Measurements from ENCODE around the gene SEC31A. TPM values are rescaled to one million over a fixed set of nuclear protein-coding genes. Genes with fewer than 3 reads are reported as not detected.
A peak's percentile ranks its signal among the peaks of the same experiment; 100 is the strongest.
"Not testable (repeated sequence)": the region's sequence is repeated elsewhere in the genome, so short reads cannot be mapped to it uniquely, and the experiment has no call there.

Gene SEC31A
- total RNA-seq, 1 experiment from 2014 or later: 63.3 TPM

- no peak for DNase-seq (ENCODE audit: low read depth)
These were observed 42.2 kb downstream of the SEC31A start for GRCh38 chr4:82848706-82849105.

DNA sequence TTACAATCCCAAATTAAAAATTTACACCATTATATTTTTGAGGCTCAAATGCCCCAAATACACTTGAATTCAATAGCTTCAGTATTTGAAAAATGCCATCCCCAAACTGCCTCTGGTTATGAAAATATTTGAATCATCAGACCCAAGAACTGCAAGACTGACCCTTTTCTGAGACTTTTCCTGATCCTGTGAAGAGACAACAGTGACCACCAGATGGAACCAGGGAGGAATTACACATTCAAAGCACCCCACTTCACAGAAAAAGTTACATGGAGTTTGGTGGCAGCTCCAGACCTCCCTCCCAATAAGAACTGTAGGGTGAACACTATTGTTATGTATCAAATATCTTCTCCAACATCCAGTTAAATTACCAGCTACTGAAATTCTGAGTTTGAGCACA, 48.4 kb downstream of the SEC31A start:
- peak; percentile 1 for DNase-seq (ENCODE audit: low read depth)

- DNase-seq (ENCODE audit: low read depth): no peak
These were observed 51.3 kb downstream of the SEC31A start for GRCh38 chr4:82839624-82840023.

DNA sequence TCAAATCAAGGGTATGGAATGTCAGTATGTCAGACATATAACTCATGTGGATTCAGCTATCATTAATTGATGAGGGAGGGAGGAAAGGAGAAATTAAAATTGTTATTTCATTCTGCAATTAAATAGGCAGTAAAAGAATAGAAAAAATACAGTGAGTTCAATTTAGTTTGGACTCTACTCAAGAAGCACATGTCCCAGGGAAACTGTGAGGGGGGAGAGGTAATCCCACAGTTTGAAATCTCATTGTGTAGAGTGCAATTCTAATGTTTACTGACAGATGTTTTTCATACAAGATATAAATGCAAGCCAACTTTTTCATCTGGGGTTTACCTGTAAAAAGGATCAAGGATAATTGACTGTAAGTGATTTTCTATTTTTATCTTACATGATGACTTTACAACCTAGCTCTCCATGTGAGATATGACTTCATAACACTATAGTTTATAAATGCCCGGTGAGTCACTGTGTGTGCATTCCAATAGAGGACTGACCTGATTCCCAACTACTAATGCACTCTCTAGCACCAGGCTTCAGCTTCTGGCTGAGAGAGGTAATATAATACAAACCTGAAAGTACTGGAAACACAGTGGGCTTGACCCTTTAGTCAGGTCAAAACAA, 57.1 kb downstream of the SEC31A start:
- peak; percentile 34 for DNase-seq (ENCODE audit: low read depth)

DNA sequence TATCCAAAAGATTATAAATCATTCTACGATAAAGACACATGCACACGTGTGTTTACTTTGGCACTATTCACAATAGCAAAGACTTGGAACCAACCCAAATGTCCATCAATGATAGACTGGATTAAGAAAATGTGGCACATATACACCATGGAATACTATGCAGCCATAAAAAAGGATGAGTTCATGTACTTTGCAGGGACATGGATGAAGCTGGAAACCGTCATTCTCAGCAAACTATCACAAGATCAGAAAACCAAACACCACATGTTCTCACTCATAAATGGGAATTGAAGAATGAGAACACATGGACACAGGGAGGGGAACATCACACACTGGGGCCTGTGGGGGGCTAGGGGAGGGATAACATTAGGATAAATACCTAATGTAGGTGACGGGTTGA, 57.9 kb downstream of the SEC31A start:
- not testable (repeated sequence) for DNase-seq (ENCODE audit: low read depth)

- DNase-seq (ENCODE audit: low read depth): no peak
These were observed 65.5 kb downstream of the SEC31A start for GRCh38 chr4:82825425-82825824.

DNA sequence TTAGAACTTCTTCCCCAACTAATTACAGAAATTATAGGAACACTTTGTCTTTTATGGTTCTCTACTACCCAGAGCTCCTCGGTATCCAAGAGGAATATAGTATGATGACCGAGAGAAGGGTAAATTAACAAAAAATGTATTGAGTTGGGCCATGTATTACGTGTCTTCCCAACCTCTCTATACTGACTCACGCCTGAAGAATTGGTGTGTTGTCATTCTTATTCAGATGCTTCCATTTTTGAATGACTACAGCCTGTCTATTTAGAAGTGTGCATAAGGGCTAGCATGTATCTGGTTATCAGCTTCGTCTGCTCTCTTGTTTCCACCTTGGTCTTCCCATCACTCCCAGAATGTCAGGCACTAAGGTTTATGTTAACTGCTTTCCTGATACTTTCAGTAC, 67.9 kb downstream of the SEC31A start:
- DNase-seq (ENCODE audit: low read depth): no peak

DNA sequence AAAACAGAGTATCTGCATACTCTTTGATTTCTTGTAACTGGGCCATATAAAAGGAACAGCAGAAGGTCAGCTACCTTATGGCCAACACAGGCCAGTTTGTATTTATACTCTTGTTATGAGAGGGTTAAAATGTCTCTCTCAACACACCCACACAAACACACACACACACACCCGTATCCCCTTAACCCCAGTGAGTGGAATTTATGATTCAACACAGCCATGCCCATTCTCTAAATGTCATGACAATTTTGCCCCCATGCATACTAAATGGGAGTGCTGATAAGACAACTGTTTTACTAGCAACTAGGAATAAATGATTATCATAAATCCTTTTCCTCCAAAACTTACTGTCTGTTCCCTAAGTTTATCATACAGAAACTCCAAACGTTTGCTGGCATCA, 70.3 kb downstream of the SEC31A start:
- DNase-seq (ENCODE audit: low read depth): no peak

GRCh38 chr4:82818664-82819662, 72.0 kb downstream of the SEC31A start:
- DNase-seq (ENCODE audit: low read depth): no peak

DNA sequence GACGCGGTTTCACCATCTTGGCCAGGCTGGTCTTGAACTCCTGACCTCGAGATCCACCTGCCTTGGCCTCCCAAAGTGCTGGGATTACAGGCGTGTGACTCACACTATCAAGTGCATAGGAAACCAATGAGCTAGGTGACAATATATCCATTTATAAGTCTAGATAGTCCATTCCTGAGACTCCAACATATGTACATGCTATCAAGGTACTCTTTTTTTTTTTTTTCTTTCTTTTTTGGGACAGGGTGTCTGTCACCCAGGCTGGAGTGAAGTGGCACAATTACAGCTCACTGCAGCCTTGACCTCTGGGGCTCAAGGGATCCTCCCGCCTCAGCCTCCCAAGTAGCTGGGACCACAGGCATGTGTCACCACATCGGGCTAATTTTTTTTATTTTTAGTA, 74.1 kb downstream of the SEC31A start:
- not testable (repeated sequence) for DNase-seq (ENCODE audit: low read depth)

DNA sequence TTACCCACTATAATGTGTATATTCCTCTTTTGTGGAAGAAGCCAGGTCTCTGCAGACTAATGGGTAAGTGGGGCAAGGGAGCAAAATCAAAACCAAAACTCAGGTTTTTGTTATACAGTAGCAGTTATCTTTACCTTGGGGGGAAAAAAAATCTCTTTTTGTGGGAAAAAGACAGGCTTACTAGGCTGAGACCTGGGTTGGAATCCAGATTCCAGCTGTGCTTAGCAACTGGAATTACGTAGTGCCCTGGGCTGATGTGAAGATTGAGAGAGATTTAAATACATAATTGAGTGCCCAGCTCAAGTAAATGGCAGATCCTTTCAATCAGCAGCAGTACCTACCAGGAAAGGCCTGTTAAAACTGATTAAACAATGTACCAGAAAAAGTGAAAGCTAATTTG, 76.9 kb downstream of the SEC31A start:
- no peak for DNase-seq (ENCODE audit: low read depth)

- peak; percentile 5 for DNase-seq (ENCODE audit: low read depth)
These were observed 79.1 kb downstream of the SEC31A start for GRCh38 chr4:82811838-82812341.

DNA sequence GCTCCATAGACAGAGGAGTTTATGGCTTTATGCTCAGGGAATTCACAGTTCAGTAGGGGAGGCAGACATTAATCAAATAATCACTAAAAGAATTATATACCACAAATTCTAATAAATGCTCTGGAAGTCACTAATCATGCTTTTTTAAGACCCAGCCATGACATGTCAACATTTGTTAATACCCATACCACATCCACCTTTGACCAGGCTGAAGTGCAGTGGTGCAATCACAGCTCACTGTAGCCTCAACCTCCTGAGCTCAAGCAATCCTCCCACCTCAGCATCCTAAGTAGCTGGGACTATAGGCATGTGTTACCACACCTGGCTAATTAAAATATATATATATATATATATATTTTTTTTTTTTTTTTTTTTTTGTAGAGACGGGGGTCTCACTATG, 79.6 kb downstream of the SEC31A start:
- DNase-seq (ENCODE audit: low read depth): no peak

- no peak for DNase-seq (ENCODE audit: low read depth)
These were observed 80.8 kb downstream of the SEC31A start for GRCh38 chr4:82810176-82810575.

DNA sequence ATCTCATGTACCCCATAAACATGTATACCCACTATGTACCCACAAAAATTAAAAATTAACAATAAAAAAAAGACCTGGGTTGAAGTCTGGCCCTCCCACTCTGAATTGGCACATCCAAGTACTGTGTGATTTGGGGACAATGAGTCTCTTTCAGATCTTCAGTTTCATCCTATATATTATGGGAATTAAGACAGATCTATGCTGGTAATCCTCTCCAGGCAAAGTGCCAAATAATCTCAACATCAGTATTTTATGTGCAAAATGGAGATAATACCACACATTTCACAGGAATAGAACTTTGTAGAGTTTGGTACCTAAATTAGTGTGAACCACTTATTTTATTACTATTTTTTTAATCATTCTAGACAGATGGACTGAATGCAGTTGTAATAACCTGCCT, 81.3 kb downstream of the SEC31A start:
- no peak for DNase-seq (ENCODE audit: low read depth)

GRCh38 chr4:82803746-82804145, 87.2 kb downstream of the SEC31A start:
- no peak for DNase-seq (ENCODE audit: low read depth)

GRCh38 chr4:82802911-82803310, 88.0 kb downstream of the SEC31A start:
- no peak for DNase-seq (ENCODE audit: low read depth)

- peak; percentile 13 for DNase-seq (ENCODE audit: low read depth)
These were observed 88.9 kb downstream of the SEC31A start for GRCh38 chr4:82801910-82802521.

DNA sequence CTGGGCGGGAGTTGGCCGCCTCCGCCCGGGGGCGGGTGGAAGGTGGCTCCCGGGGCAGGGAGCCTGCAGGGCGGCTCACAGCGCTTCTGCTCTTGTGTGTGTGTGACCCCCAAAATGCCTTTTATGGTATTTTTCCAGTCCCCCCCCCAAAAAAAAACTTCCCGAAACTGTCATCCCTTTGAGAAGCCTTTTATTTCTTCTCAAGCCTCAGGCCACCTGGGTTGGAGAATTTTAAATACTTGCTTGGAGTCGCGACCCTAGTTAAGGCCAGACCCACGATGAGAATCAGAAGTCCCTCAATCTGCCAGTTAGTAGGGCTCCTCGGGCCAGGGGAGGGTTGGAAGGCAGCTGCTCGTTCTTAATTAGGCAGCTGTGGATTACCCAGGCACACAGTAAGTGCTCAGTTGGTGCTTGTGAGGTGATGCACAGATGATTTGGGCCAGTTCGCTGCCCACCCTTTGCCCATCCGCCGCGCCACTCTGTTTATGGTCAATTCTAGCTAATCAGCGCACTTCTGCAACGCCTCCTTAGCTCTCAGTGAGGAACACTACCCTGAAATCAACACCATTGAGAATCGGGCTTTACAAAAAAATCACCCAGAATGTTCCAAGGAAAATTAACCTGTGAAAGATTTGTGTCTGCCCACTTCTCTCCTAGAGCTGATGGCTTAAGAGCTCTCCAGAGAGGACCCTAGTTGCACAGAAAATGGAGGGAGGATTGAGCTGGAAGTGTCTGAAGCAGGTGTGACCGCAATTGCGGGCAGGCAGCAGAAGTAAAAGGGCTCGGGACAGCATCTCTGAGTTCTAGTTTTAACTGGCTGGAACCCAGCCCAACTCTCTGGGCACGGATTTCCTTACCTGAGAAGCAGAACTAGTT, 91.7 kb downstream of the SEC31A start:
- DNase-seq (ENCODE audit: low read depth): no peak

- DNase-seq (ENCODE audit: low read depth): peak; percentile 65
These were observed 92.6 kb downstream of the SEC31A start, which contains the start of gene SCD5 for GRCh38 chr4:82798168-82799005. TSS of gene SCD5 (minus strand) at chr4:82798796. CDS start at chr4:82798537, 259 bp downstream.

Measured in Daoy (cell line).